IPS DF 19.7 (cell line): ENCODE measurements around the gene RUFY2.
"Not testable (repeated sequence)": the region's sequence is repeated elsewhere in the genome, so short reads cannot be mapped to it uniquely, and the experiment has no call there.

Experiments
- DNase-seq: peaks from one replicate; pipeline ENCODE4 v3.0.0-alpha.2; 2013; ENCODE audit warnings: low read depth, low spot score

RUFY2 gene

DNA sequence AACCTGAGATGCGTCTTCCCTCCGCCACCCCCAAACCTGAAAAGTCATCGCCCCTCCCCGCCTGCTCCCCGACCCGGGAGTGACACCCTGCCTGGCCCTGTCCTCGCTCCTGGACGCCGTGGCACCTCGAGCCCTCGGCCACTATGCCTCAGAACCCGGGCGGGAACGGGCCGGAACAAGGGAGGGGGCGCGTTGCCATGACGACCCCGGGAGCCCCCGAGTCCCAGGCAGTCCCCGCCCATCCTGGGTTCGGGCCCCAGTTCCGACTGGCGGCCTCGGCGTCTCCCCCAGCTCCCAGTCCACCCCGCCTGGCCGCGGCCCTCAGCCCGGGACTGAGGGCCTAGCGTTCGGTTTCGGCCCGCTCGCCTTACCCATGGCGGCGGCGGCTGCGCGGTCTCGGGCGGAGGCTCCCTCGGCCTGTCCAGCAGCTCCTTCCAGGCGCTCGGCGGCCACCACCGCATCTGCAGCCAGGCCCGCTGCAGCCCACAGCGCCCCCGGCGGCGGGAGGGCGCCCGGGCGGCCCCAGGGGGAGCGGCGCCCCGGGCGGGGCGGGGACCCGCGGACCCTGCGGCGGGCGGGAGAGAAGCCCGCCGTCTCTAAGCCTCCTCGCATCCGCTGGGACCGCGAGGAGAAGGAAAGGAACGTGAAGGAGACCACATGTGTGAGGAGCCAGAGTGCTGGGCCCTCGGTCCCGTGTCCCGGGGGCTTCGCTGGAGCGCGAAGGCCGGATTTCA is at the start of gene RUFY2:
Gene RUFY2, minus strand, starts transcription at position 463 of the 734 bp plus-strand sequence. Its CDS starts 88 bp downstream, at position 375.
- DNase-seq, result no peak

GRCh38 chr10:68449698-68450097 is 42.6 kb upstream of the RUFY2 start:
- not testable (repeated sequence) for DNase-seq

- DNase-seq, result no peak
Measured at GRCh38 chr10:68446179-68446578, 39.1 kb upstream of the RUFY2 start.

DNA sequence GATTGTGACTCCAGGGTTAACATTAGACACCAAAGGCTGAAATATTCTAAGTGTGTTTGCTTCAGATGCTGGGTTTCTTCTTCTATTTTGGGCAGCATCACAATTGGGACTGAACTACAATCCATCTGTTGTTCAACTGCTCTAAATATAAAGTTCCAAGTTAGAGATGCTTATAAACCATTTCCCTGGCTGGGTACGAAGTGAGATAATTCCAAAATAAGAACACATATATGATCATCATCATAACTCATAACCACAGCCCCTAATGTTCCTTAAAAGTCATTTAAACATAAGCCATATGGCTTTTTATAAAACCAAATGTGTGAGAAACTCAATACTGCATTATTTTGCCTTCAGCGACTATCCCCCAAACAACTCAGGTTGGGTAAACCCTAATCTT is 35.9 kb upstream of the RUFY2 start:
- no peak for DNase-seq

DNA sequence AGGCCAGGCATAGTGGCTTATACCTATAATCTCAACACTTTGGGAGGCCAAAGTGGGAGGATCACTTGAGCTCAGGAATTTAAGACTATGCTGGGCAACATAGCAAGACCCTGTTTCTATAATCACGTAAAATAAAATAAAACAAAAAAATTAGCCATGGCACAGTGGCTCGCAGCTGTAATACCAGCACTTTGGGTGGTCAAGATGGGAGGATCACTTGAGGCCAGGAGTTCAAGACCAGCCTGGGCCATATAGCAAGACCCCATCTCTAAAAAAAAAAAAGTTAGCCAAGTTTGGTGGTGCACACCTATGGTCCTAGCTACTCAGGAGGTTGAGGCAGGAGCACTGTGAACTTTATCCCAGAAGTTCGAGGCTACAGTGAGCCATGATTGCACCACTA is 33.8 kb upstream of the RUFY2 start:
- no peak for DNase-seq

DNA sequence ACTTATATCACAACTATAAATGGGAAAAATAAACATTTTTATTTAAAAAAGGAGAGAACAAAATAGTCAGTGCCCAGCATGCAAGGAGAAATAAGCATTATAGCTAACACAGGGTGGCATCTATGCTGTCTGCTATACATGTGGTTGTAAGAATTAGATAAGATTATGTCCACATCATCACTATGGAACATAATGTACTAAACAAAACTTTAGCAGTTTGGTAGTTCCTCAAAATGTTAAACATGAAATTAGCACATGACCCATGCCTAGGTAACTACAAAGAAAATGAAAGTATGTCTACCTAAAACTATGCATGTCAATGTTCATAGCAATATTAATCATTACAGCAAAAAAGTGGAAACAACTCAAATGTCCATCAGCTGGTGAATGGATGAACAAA is 28.7 kb upstream of the RUFY2 start:
- DNase-seq, result no peak

DNA sequence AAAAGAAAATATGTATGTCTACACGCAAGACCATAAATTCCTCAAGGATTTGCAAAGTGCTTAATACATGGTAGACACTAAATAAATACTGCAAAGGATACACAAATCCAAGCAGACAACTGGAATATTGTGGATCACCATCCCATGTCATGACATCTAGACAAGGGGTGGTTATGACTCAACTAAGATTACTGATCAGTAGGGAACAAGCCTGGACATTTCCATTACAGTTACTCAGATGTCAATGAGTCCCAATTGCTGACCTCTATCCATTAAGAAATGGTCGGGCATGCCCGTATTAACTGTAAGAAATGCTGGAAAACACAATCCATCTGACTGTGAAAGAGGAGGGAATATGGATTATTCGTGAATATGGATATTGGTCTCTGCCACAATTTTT is 27.6 kb upstream of the RUFY2 start:
- DNase-seq, result no peak

DNA sequence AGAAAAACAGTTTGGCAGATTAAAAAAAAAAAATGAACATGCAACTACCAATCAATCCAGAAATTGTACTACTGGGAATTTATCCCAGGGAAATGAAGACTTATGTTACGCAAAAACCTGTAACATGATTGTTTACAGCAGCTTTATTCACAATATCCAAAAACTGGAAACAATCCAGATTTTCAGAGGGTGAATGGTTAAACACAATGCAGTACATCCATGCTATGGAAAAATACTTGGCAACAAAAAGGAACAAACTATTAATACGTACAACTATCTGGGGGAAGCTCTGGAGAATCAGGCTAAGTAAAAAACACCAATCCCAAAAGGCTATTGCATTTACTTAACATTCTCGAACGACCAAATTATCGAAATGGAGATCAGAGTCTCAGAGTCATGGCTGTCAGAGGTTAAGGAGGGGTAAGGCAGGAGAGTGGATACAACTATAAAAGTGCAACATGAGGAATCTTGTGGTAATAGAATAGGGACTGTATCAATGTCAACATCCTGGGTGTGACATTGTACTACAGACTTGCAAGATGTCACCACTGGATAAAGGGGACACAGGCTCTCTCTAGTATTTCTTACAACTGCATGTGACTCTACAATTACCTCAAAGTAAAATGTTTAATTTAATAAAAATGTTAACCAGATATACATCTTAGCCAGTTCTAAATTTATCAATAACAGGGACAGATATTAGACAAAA is 21.5 kb upstream of the RUFY2 start:
- no peak for DNase-seq

- DNase-seq, result no peak
Measured at GRCh38 chr10:68424454-68425014, 17.5 kb upstream of the RUFY2 start.

GRCh38 chr10:68423522-68423921 is 16.4 kb upstream of the RUFY2 start:
- DNase-seq, result no peak

GRCh38 chr10:68419376-68419775 is 12.3 kb upstream of the RUFY2 start:
- DNase-seq, result no peak

DNA sequence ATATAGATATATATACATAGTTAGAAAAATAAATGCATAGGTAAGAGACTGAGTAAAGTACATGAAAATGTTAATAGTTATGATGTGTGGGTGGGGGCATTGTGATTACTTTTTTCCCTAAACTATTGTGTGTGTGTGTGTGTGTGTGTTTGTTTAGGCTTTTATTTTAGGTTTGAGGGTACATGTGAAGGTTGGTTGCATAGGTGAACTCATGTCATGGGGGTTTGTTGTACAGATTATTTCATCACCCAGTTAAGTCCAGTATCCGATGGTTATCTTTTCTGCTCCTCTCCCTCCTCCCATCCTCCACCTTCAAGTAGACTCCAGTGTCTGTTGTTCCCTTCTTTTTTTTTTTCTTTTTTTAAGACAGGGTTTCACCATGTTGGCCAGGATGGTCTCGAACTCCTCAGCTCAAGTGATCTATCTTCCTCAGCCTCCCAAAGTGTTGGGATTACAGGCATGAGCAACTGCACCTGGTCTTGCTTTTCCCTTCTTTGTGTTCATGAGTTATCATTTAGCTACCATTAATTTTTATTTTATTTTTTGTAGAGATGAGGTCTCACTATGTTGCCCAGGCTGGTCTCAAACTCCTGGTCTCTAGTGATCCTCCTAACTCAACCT is 1.9 kb upstream of the RUFY2 start:
- DNase-seq, result no peak

- no peak for DNase-seq
Measured at GRCh38 chr10:68406111-68406814, 814 bp downstream of the RUFY2 start.

- DNase-seq, result no peak
Measured at GRCh38 chr10:68403701-68404100, 3.4 kb downstream of the RUFY2 start.

- no peak for DNase-seq
Measured at GRCh38 chr10:68402276-68402675, 4.8 kb downstream of the RUFY2 start.

GRCh38 chr10:68397005-68397404 is 10.1 kb downstream of the RUFY2 start:
- DNase-seq, result no peak

- DNase-seq, result no peak
Measured at GRCh38 chr10:68385740-68386139, 21.3 kb downstream of the RUFY2 start.

DNA sequence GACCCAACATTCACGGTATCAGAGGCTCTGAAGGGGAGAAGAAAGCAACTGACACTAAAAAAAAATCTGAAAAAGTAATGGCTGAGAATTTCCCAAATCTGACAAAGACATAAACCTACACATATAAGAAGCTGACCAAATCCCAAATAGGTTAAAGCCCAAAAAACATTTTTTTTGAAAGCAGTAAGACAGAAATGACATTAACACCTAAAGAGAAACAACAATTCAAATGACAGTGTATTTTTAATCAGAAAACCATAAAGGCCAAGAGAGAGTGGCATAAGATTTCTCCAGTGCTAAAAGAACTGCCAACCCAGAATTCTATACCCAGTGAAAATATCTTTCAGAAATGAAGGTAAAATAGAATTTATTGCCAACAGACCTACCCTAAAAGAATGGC is 35.5 kb downstream of the RUFY2 start:
- no peak for DNase-seq

DNA sequence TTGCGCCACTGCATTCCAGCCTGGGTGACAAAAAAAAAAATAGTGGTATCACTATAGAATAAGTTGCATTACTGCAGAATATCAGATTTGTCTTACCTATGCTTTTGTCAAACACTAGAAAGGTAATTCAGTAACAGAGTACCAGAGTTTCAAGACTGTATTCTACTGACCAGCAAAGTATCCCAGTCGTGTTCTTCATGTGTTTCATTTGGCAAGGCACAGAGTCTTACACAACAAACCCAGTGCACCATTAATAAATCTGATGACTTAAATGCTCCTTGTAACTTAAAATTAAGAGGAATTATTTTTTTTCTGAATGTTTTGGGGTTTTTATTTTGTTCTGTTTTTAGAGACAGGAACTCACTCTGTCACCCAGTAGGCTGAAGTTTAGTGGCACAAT is 40.0 kb downstream of the RUFY2 start:
- DNase-seq, result no peak

GRCh38 chr10:68366600-68366999 is 40.5 kb downstream of the RUFY2 start:
- no peak for DNase-seq

- DNase-seq, result no peak
Measured at GRCh38 chr10:68365611-68366010, 41.5 kb downstream of the RUFY2 start.
